NB4 (cell line): ENCODE results near the gene ITPR2.

Experiments used
- DNase-seq: peaks from one replicate; pipeline ENCODE4 v3.0.0; 2010; ENCODE audit warnings: low read depth
- H3K4me3 ChIP-seq: one replicate; pipeline ENCODE4 v1.5.1; 2011; ENCODE audit warnings: mild to moderate bottlenecking, low read depth, low read length, moderate library complexity
- CTCF ChIP-seq: IDR thresholded peaks from one replicate; pipeline ENCODE4 v1.5.1; 2012; ENCODE audit warnings: low read depth, low read length
- MYC ChIP-seq: IDR thresholded peaks from 2 replicates; pipeline ENCODE4 v1.6.1; 2011; ENCODE audit warnings: low read depth, low read length
- POLR2A ChIP-seq: IDR thresholded peaks from 2 replicates; pipeline ENCODE4 v1.6.1; 2011; ENCODE audit warnings: mild to moderate bottlenecking; ENCODE audit not compliant: insufficient read length; ENCODE audit errors: extremely low read depth
- TF ChIP-seq, protein P1 (sequence below): IDR thresholded peaks from 2 replicates; pipeline ENCODE4 v1.6.1; 2011; ENCODE audit warnings: low read depth, low read length

ITPR2 gene

DNA sequence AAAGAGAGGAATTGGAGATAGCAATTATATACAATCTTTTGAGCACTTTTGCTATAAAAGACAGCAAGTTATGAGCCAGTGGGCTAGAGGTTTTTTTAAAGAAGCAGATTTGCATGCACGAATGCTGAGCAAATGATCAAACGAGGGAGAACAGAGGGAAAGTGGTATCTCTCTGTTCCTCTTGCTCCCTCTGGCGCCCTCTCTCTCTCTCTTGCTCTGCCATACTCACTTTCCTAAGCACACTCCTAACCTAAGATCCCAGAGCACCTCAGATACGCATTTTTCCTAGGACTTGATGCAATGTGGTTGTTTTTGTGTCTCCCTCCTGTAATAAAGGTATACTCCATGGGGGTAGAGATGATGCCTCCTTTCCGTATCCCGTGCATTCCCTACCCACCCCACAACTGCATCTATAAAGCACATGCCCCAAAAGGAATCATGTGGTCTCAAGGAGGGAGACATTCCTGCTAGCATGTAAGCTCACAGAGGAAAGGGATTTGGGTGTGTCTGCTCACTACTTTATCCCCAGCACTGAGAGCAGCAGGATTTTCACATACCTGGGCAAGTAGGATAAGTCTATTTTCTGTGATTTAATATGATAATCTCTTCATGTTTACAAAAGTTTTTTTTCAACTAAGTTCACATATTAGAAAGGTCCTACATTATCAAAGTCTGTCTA, 367.4 kb downstream of the ITPR2 start:
- no peak overlapping the region for H3K4me3 ChIP-seq
- DNase-seq = peak; percentile 28
- TF ChIP-seq POLR2A (no peak), CTCF (no peak), MYC (no peak)
- TF ChIP-seq, protein P1, sequence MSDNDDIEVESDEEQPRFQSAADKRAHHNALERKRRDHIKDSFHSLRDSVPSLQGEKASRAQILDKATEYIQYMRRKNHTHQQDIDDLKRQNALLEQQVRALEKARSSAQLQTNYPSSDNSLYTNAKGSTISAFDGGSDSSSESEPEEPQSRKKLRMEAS = 0 out of 2 replicates have a peak, but pooled peaks have one; percentile 5

GRCh38 chr12:26461776-26462175, 371.2 kb downstream of the ITPR2 start:
- DNase-seq = no peak
- TF ChIP-seq, protein P1 = no peak
- TF ChIP-seq CTCF = no peak
- H3K4me3 ChIP-seq = no peak overlapping the region

- no peak overlapping the region for H3K4me3 ChIP-seq
- TF ChIP-seq, protein P1 = no peak
- TF ChIP-seq MYC = no peak
- TF ChIP-seq POLR2A = no peak
- no peak for TF ChIP-seq CTCF
- no peak for DNase-seq
Observed at GRCh38 chr12:26460361-26460760, 372.6 kb downstream of the ITPR2 start.

- no peak for DNase-seq
- H3K4me3 ChIP-seq = no peak overlapping the region
- TF ChIP-seq, protein P1 = no peak
- TF ChIP-seq POLR2A (no peak), MYC (no peak), CTCF (no peak)
Observed at GRCh38 chr12:26455936-26456574, 376.9 kb downstream of the ITPR2 start.

- DNase-seq = no peak
- TF ChIP-seq, protein P1 = no peak
- no peak for TF ChIP-seq POLR2A
- no peak for TF ChIP-seq MYC
- H3K4me3 ChIP-seq = no peak overlapping the region
Observed at GRCh38 chr12:26453246-26453645, 379.7 kb downstream of the ITPR2 start.

- H3K4me3 ChIP-seq = no peak overlapping the region
- DNase-seq = no peak
- TF ChIP-seq CTCF (no peak), MYC (no peak), POLR2A (no peak)
- TF ChIP-seq, protein P1 = no peak
Observed at GRCh38 chr12:26452511-26452910, 380.5 kb downstream of the ITPR2 start.
